ENCODE data around the gene FSD2. TPM values are rescaled to one million over a fixed set of nuclear protein-coding genes. Genes with fewer than 3 reads are reported as not detected.

FSD2 gene
- total RNA-seq, 1 donor from 2014 or later = 0.09 TPM

DNA sequence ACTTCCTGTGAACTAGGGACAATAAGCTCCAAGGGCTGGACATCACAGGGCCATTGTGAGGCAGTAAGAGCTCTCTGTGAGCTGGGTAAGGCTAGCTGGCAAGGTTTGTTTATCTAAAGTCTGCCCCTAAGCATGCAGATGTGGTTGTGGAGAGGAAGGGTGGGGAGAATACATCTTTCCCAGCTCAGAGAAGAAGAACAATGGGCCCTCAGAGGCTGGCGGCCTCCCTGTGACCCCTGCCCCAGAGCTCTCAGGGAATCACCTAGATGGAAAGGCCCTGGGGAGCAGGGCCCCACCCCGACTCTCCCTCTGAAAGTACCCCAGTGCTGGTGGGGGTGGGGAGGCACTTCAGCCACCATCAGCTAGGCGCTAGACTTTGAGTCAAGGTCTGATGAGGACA is 91.9 kb downstream of the FSD2 start:
- H3K9me3 Mint-ChIP-seq (ENCODE audit: unreplicated experiment) = peaks cover 7% of the 10 kb centered on the region
- H3K27ac Mint-ChIP-seq (ENCODE audit: unreplicated experiment) = no peak overlapping the region
- Histone ChIP-seq H4K20me1 (ENCODE audit: insufficient read depth, low read length) (peaks cover under 1% of the 10 kb centered on the region), H3K27ac (ENCODE audit: low read depth, low read length) (no peak overlapping the region), H3K4me2 (ENCODE audit: low read length) (no peak overlapping the region), H3K4me3 (ENCODE audit: insufficient read depth, low read depth, low read length) (no peak overlapping the region), H3K4me1 (ENCODE audit: insufficient read depth, low read length) (peaks cover 7% of the 10 kb centered on the region), H2AFZ (ENCODE audit: low read depth, low read length) (no peak overlapping the region), H3K79me2 (ENCODE audit: insufficient read depth, low read length) (no peaks in the 10 kb centered on the region), H3K36me3 (ENCODE audit: insufficient read depth, low read length) (no peaks in the 10 kb centered on the region), H3K9ac (ENCODE audit: low read length) (no peak overlapping the region), H3K9me3 (ENCODE audit: insufficient read depth, low read depth, low read length) (no peaks in the 10 kb centered on the region), H3K27me3 (ENCODE audit: insufficient read depth, low read length) (peaks cover 3% of the 10 kb centered on the region)
- no peak for FAIRE-seq
- no peaks in the 10 kb centered on the region for H3K36me3 Mint-ChIP-seq (ENCODE audit: low read depth, unreplicated experiment)
- H3K4me3 Mint-ChIP-seq (ENCODE audit: unreplicated experiment) = no peak overlapping the region
- DNase-seq (ENCODE audit: low read depth) = no peak
- H3K4me1 Mint-ChIP-seq (ENCODE audit: low read depth, unreplicated experiment) = peaks cover 2% of the 10 kb centered on the region
- peaks cover 23% of the 10 kb centered on the region for H3K27me3 Mint-ChIP-seq (ENCODE audit: low read depth, unreplicated experiment)
- no peak for TF ChIP-seq EZH2 (IDR thresholded peaks at IDR 0.05; ENCODE audit: insufficient read depth, low read length)
- TF ChIP-seq CTCF (IDR thresholded peaks at IDR 0.05; ENCODE audit: insufficient read depth, low read depth, low read length) = no peak

- Histone ChIP-seq H3K36me3 (ENCODE audit: insufficient read depth, low read length) (no peaks in the 10 kb centered on the region), H3K4me2 (ENCODE audit: low read length) (no peak overlapping the region), H3K4me3 (ENCODE audit: insufficient read depth, low read depth, low read length) (no peak overlapping the region), H3K9me3 (ENCODE audit: insufficient read depth, low read depth, low read length) (no peaks in the 10 kb centered on the region), H3K9ac (ENCODE audit: low read length) (no peak overlapping the region), H3K79me2 (ENCODE audit: insufficient read depth, low read length) (no peaks in the 10 kb centered on the region), H3K4me1 (ENCODE audit: insufficient read depth, low read length) (peaks cover 7% of the 10 kb centered on the region), H2AFZ (ENCODE audit: low read depth, low read length) (no peak overlapping the region), H3K27me3 (ENCODE audit: insufficient read depth, low read length) (peaks cover 3% of the 10 kb centered on the region), H3K27ac (ENCODE audit: low read depth, low read length) (no peak overlapping the region), H4K20me1 (ENCODE audit: insufficient read depth, low read length) (peaks cover 4% of the 10 kb centered on the region)
- Mint-ChIP-seq H3K27me3 (ENCODE audit: low read depth, unreplicated experiment) (peaks cover 21% of the 10 kb centered on the region), H3K36me3 (ENCODE audit: low read depth, unreplicated experiment) (no peaks in the 10 kb centered on the region), H3K4me3 (ENCODE audit: unreplicated experiment) (no peak overlapping the region), H3K27ac (ENCODE audit: unreplicated experiment) (no peak overlapping the region), H3K9me3 (ENCODE audit: unreplicated experiment) (peaks cover 7% of the 10 kb centered on the region), H3K4me1 (ENCODE audit: low read depth, unreplicated experiment) (peaks cover 2% of the 10 kb centered on the region)
- DNase-seq (ENCODE audit: low read depth) (no peak), FAIRE-seq (no peak)
- TF ChIP-seq EZH2 (IDR thresholded peaks at IDR 0.05; ENCODE audit: insufficient read depth, low read length) = no peak
- TF ChIP-seq CTCF (IDR thresholded peaks at IDR 0.05; ENCODE audit: insufficient read depth, low read depth, low read length) = no peak
Measured at GRCh38 chr15:82712036-82712435, 93.8 kb downstream of the FSD2 start.

DNA sequence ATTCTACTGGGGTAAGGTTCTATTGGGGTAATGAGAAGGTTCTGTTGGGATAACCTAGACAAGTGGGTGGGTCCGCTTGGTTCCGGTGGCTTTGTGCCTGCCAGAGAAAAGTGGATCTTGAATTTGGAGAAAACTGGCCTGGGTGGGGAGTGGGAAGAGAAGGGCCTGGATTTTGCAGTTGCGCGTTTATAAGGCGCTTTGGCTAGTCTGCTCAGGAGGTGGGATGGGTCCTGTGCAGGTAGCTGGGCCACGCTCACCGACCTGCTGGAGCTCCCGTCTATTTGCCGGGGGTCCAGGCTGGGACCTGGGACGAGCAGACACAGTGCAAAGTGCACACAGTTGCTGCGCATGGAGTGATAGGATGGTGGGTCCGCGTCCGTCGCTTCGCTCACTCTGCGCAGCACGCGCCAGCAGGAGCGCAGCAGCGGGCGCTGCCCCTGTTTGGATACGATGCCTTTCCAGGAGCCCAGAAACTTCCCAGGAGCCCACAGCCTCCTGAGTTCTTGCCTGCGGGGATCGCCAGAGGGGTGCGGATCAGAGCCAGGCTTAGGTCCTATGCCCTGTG is 94.9 kb downstream of the FSD2 start:
- Histone ChIP-seq H2AFZ (ENCODE audit: low read depth, low read length) (no peak overlapping the region), H3K36me3 (ENCODE audit: insufficient read depth, low read length) (no peaks in the 10 kb centered on the region), H3K4me1 (ENCODE audit: insufficient read depth, low read length) (peaks cover 7% of the 10 kb centered on the region), H3K79me2 (ENCODE audit: insufficient read depth, low read length) (no peaks in the 10 kb centered on the region), H3K27me3 (ENCODE audit: insufficient read depth, low read length) (peaks cover 3% of the 10 kb centered on the region), H3K9me3 (ENCODE audit: insufficient read depth, low read depth, low read length) (no peaks in the 10 kb centered on the region), H3K9ac (ENCODE audit: low read length) (no peak overlapping the region), H3K27ac (ENCODE audit: low read depth, low read length) (no peak overlapping the region), H3K4me3 (ENCODE audit: insufficient read depth, low read depth, low read length) (no peak overlapping the region), H4K20me1 (ENCODE audit: insufficient read depth, low read length) (peaks cover 4% of the 10 kb centered on the region), H3K4me2 (ENCODE audit: low read length) (no peak overlapping the region)
- Mint-ChIP-seq H3K36me3 (ENCODE audit: low read depth, unreplicated experiment) (no peaks in the 10 kb centered on the region), H3K4me3 (ENCODE audit: unreplicated experiment) (peak overlapping the region; percentile 83), H3K4me1 (ENCODE audit: low read depth, unreplicated experiment) (peaks cover 2% of the 10 kb centered on the region), H3K27ac (ENCODE audit: unreplicated experiment) (no peak overlapping the region), H3K27me3 (ENCODE audit: low read depth, unreplicated experiment) (peaks cover 21% of the 10 kb centered on the region), H3K9me3 (ENCODE audit: unreplicated experiment) (peaks cover 4% of the 10 kb centered on the region)
- FAIRE-seq = no peak
- no peak for DNase-seq (ENCODE audit: low read depth)
- TF ChIP-seq CTCF (IDR thresholded peaks at IDR 0.05; ENCODE audit: insufficient read depth, low read depth, low read length) (no peak), EZH2 (IDR thresholded peaks at IDR 0.05; ENCODE audit: insufficient read depth, low read length) (no peak)
